Liver (tissue), 3 donors: ENCODE measurements around the gene LAMC3.

ENCODE experiments used
- HNF4G ChIP-seq: IDR thresholded peaks from 2 replicates; pipeline ENCODE4 v1.6.1; 2016; ENCODE audit warnings: antibody characterized with exemption
- TF ChIP-seq, protein P1 (sequence below): fragments of 150-350 bp; IDR thresholded peaks from 2 replicates; pipeline ENCODE4 v1.5.1; 2017; ENCODE audit warnings: improper control_type of control experiment, low read depth, low read length; ENCODE audit not compliant: missing input control
- TF ChIP-seq, protein P2 (sequence below): IDR thresholded peaks from 2 replicates; pipeline ENCODE4 v1.6.1; 2016; ENCODE audit warnings: antibody characterized with exemption, mild to moderate bottlenecking
- donor health status: healthy.
- donor health status: healthy.

DNA sequence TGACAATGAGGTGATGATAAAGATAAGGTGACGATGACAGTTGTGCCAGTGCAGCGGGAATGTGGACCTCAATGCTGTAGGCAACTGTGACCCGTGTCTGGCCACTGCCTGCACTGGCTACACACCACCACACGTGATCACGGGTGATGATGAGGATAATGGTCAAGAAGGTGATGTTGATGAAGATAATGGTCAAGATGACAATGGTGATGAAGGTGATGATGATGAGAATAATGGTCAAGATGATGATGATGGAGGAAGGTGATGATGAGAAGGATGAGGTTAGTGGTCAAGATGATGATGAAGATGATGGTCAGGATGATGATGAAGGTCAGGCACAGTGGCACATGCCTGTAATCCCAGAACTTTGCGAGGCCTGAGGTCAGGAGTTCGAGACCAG is 56.6 kb downstream of the LAMC3 start:
- no peak for TF ChIP-seq HNF4G
- TF ChIP-seq, protein P1, sequence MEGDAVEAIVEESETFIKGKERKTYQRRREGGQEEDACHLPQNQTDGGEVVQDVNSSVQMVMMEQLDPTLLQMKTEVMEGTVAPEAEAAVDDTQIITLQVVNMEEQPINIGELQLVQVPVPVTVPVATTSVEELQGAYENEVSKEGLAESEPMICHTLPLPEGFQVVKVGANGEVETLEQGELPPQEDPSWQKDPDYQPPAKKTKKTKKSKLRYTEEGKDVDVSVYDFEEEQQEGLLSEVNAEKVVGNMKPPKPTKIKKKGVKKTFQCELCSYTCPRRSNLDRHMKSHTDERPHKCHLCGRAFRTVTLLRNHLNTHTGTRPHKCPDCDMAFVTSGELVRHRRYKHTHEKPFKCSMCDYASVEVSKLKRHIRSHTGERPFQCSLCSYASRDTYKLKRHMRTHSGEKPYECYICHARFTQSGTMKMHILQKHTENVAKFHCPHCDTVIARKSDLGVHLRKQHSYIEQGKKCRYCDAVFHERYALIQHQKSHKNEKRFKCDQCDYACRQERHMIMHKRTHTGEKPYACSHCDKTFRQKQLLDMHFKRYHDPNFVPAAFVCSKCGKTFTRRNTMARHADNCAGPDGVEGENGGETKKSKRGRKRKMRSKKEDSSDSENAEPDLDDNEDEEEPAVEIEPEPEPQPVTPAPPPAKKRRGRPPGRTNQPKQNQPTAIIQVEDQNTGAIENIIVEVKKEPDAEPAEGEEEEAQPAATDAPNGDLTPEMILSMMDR = no peak
- TF ChIP-seq, protein P2, sequence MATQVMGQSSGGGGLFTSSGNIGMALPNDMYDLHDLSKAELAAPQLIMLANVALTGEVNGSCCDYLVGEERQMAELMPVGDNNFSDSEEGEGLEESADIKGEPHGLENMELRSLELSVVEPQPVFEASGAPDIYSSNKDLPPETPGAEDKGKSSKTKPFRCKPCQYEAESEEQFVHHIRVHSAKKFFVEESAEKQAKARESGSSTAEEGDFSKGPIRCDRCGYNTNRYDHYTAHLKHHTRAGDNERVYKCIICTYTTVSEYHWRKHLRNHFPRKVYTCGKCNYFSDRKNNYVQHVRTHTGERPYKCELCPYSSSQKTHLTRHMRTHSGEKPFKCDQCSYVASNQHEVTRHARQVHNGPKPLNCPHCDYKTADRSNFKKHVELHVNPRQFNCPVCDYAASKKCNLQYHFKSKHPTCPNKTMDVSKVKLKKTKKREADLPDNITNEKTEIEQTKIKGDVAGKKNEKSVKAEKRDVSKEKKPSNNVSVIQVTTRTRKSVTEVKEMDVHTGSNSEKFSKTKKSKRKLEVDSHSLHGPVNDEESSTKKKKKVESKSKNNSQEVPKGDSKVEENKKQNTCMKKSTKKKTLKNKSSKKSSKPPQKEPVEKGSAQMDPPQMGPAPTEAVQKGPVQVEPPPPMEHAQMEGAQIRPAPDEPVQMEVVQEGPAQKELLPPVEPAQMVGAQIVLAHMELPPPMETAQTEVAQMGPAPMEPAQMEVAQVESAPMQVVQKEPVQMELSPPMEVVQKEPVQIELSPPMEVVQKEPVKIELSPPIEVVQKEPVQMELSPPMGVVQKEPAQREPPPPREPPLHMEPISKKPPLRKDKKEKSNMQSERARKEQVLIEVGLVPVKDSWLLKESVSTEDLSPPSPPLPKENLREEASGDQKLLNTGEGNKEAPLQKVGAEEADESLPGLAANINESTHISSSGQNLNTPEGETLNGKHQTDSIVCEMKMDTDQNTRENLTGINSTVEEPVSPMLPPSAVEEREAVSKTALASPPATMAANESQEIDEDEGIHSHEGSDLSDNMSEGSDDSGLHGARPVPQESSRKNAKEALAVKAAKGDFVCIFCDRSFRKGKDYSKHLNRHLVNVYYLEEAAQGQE = no peak
